H1 (cell line): Measurements from ENCODE around the gene LITAF.

Source experiments
- CTCF ChIP-seq, 3 experiments: IDR thresholded peaks; 1 replicate in 2 of 3; 2 replicates in 1 of 3; pipeline versions ENCODE4 v1.5.1 to v1.6.1; 2011; ENCODE audit warnings: low read length in 3 of 3, mild to moderate bottlenecking in 3 of 3, inconsistent platforms in 2 of 3, low read depth in 1 of 3, moderate library complexity in 1 of 3; ENCODE audit not compliant: insufficient read depth in 1 of 3; ENCODE audit errors: control extremely low read depth in 1 of 3
- NRF1 ChIP-seq: IDR thresholded peaks from 2 replicates; pipeline ENCODE4 v1.6.1; 2011; ENCODE audit warnings: mild to moderate bottlenecking, low read depth, low read length, improper control_type of control experiment
- RNF2 ChIP-seq: fragments of 200-900, 300-1000 bp; sonication (generic); IDR thresholded peaks from 2 replicates; pipeline ENCODE4 v1.7.1; 2016; ENCODE audit warnings: borderline replicate concordance, low read depth, mild to moderate bottlenecking, antibody characterized with exemption, low read length; ENCODE audit not compliant: poor library complexity, severe bottlenecking; ENCODE audit errors: missing control alignments
- YY1 ChIP-seq: IDR thresholded peaks from 2 replicates; pipeline ENCODE4 v1.6.1; 2011; ENCODE audit warnings: low read depth, mild to moderate bottlenecking, low read length

GRCh38 chr16:11621539-11621919 is 34.8 kb upstream of the LITAF start:
- TF ChIP-seq RNF2 (no peak), YY1 (no peak), CTCF (IDR thresholded peaks at IDR 0.05; ENCODE audit: control extremely low read depth in 1 of 3, insufficient read depth in 1 of 3, low read depth in 1 of 3, low read length in 3 of 3) (no peak), NRF1 (no peak)
